ENCODE results near the gene ZBTB8OS.

DNA sequence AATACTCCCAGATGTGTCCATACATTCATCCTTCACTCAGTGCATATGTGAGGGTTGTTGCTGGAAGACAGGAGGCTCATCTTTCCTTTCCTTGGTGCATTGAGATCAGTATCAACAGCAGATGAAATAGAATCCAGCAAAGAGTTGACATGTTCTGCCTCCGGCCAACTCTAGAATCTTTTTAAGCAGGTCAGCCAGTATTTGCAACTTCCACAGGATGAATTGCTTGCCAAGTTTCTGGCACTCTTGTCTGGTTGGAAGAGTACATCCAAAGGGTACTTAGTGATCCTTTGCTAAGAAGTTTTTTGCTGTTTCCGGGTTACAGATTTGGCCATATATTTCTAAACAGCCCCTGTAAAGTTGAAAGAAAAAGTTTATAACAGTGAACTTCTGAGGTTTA, 31.2 kb upstream of the ZBTB8OS start:
- TF ChIP-seq, protein P1, sequence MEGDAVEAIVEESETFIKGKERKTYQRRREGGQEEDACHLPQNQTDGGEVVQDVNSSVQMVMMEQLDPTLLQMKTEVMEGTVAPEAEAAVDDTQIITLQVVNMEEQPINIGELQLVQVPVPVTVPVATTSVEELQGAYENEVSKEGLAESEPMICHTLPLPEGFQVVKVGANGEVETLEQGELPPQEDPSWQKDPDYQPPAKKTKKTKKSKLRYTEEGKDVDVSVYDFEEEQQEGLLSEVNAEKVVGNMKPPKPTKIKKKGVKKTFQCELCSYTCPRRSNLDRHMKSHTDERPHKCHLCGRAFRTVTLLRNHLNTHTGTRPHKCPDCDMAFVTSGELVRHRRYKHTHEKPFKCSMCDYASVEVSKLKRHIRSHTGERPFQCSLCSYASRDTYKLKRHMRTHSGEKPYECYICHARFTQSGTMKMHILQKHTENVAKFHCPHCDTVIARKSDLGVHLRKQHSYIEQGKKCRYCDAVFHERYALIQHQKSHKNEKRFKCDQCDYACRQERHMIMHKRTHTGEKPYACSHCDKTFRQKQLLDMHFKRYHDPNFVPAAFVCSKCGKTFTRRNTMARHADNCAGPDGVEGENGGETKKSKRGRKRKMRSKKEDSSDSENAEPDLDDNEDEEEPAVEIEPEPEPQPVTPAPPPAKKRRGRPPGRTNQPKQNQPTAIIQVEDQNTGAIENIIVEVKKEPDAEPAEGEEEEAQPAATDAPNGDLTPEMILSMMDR (IDR thresholded peaks at IDR 0.05) = no peak
- TF ChIP-seq POLR2A (IDR thresholded peaks at IDR 0.05) = no peak

All from right lobe of liver (tissue), 4 donors.